IMR-90 (cell line): Measurements from ENCODE around the gene E4F1. TPM values are rescaled to one million over a fixed set of nuclear protein-coding genes. Genes with fewer than 3 reads are reported as not detected.

ENCODE experiments used
- ATAC-seq: fragments of 200-7000 bp; cut with Tn5 transposase; 2 replicates; pipeline ENCODE4 v1.9.1; 2020; ENCODE audit warnings: low read depth, mild to moderate bottlenecking, moderate library complexity
- BruUV-seq: library from RNA; stranded (reverse); fragments of 400-500 nt; replicated peaks from 2 replicates; lab custom pipeline; 2021; lab: Mats Ljungman, UMichigan
- CTCF ChIA-PET: fragments of 300-600 bp; formaldehyde crosslinking; extraction: SDS; loops from one replicate; lab custom pipeline; 2021; ENCODE audit warnings: antibody characterized with exemption; lab: Yijun Ruan, JAX
- POLR2A ChIA-PET: fragments of 300-600 bp; sonication (Branson Sonifier 250); formaldehyde crosslinking; loops from one replicate; lab custom pipeline; 2022; ENCODE audit warnings: antibody characterized with exemption; ENCODE audit not compliant: unreplicated experiment; lab: Charles Lee
- DNase-seq: peaks from one replicate; pipeline ENCODE4 v3.0.0; 2013
- H2AFZ ChIP-seq: replicated peaks from 2 replicates; pipeline ENCODE3; 2013; ENCODE audit warnings: low read length, mild to moderate bottlenecking; ENCODE audit not compliant: poor library complexity
- H2AK5ac ChIP-seq: 2 replicates; pipeline ENCODE4 v1.6.1; 2013; ENCODE audit warnings: low read depth, low read length, inconsistent platforms
- H2AK9ac ChIP-seq: replicated peaks from 2 replicates; pipeline ENCODE3; 2013; ENCODE audit warnings: mild to moderate bottlenecking, low read depth, low read length, moderate library complexity; ENCODE audit not compliant: poor library complexity
- H2BK120ac ChIP-seq: 2 replicates; pipeline ENCODE4 v1.6.1; 2013; ENCODE audit warnings: low read depth, low read length, inconsistent platforms
- H2BK15ac ChIP-seq: 3 replicates; pipeline ENCODE4 v1.6.1; 2013; ENCODE audit warnings: low read depth, low read length, inconsistent platforms
- H2BK20ac ChIP-seq: 2 replicates; pipeline ENCODE4 v1.6.1; 2013; ENCODE audit warnings: low read depth, mild to moderate bottlenecking, inconsistent platforms, low read length, moderate library complexity
- H2BK5ac ChIP-seq: 2 replicates; pipeline ENCODE4 v1.6.1; 2013; ENCODE audit warnings: mild to moderate bottlenecking, low read depth, low read length, inconsistent platforms; ENCODE audit not compliant: poor library complexity, severe bottlenecking
- H3K14ac ChIP-seq: replicated peaks from 2 replicates; pipeline ENCODE4 v1.6.1; 2013; ENCODE audit warnings: low read depth, low read length, inconsistent platforms
- H3K18ac ChIP-seq: 2 replicates; pipeline ENCODE4 v1.6.1; 2013; ENCODE audit warnings: low read depth, low read length, control low read depth
- H3K23ac ChIP-seq: 2 replicates; pipeline ENCODE4 v1.6.1; 2013; ENCODE audit warnings: low read depth, low read length, inconsistent platforms
- H3K27ac ChIP-seq: 2 replicates; pipeline ENCODE4 v1.5.1; 2013; ENCODE audit warnings: mild to moderate bottlenecking, control low read depth, low read length; ENCODE audit not compliant: insufficient read depth
- H3K27me3 ChIP-seq: 2 replicates; pipeline ENCODE4 v1.6.1; 2013; ENCODE audit warnings: low read length; ENCODE audit not compliant: control insufficient read depth, insufficient read depth
- H3K36me3 ChIP-seq: 2 replicates; pipeline ENCODE4 v1.6.1; 2013; ENCODE audit warnings: low read length, mixed read lengths; ENCODE audit not compliant: control insufficient read depth, insufficient read depth
- H3K4ac ChIP-seq: 2 replicates; pipeline ENCODE4 v1.6.1; 2013; ENCODE audit warnings: low read depth, low read length, inconsistent platforms
- H3K4me1 ChIP-seq: 2 replicates; pipeline ENCODE4 v1.6.1; 2013; ENCODE audit warnings: low read length, mixed read lengths; ENCODE audit not compliant: control insufficient read depth, insufficient read depth
- H3K4me2 ChIP-seq: 2 replicates; pipeline ENCODE4 v1.6.1; 2013; ENCODE audit warnings: low read depth, mild to moderate bottlenecking, control low read depth, low read length, moderate library complexity
- H3K4me3 ChIP-seq: 2 replicates; pipeline ENCODE4 v1.5.1; 2013; ENCODE audit warnings: low read depth, mild to moderate bottlenecking, control low read depth, low read length, moderate library complexity; ENCODE audit not compliant: insufficient read depth
- H3K56ac ChIP-seq: 2 replicates; pipeline ENCODE4 v1.6.1; 2013; ENCODE audit warnings: low read length, inconsistent platforms; ENCODE audit not compliant: insufficient read depth; ENCODE audit errors: extremely low read depth
- H3K79me1 ChIP-seq, 2 experiments: 2 replicates each; pipeline ENCODE4 v1.6.1; 2013; ENCODE audit warnings: low read length in 2 of 2, inconsistent platforms in 1 of 2, low read depth in 1 of 2
- H3K9ac ChIP-seq: 2 replicates; pipeline ENCODE4 v1.6.1; 2013; ENCODE audit warnings: low read depth, low read length, control low read depth
- H3K9me1 ChIP-seq: 2 replicates; pipeline ENCODE4 v1.6.1; 2013; ENCODE audit warnings: low read length, inconsistent platforms; ENCODE audit not compliant: insufficient read depth
- H3K9me3 ChIP-seq: 2 replicates; pipeline ENCODE4 v1.6.1; 2013; ENCODE audit warnings: low read length; ENCODE audit not compliant: control insufficient read depth, insufficient read depth
- H4K20me1 ChIP-seq: 2 replicates; pipeline ENCODE4 v1.6.1; 2013; ENCODE audit warnings: low read length, inconsistent platforms; ENCODE audit not compliant: insufficient read depth
- H4K5ac ChIP-seq: 2 replicates; pipeline ENCODE4 v1.6.1; 2013; ENCODE audit warnings: mild to moderate bottlenecking, low read depth, low read length, control low read depth
- H4K8ac ChIP-seq, 2 experiments: 2 replicates each; pipeline ENCODE4 v1.6.1; 2013; ENCODE audit warnings: low read depth in 2 of 2, low read length in 2 of 2, control low read depth in 1 of 2, inconsistent platforms in 1 of 2
- H4K91ac ChIP-seq: 2 replicates; pipeline ENCODE4 v1.6.1; 2013; ENCODE audit warnings: low read depth, low read length, inconsistent platforms; ENCODE audit not compliant: insufficient read depth
- BHLHE40 ChIP-seq: fragments of 150-350 bp; IDR thresholded peaks from 2 replicates; pipeline ENCODE4 v1.6.1; 2016; ENCODE audit warnings: mild to moderate bottlenecking, low read depth, low read length
- FOS ChIP-seq: fragments of 150-350 bp; IDR thresholded peaks from 2 replicates; pipeline ENCODE4 v1.6.1; 2016; ENCODE audit warnings: low read depth, low read length
- MAFK ChIP-seq: IDR thresholded peaks from 2 replicates; pipeline ENCODE4 v1.6.1; 2012; ENCODE audit warnings: low read depth, low read length, improper control_type of control experiment
- MXI1 ChIP-seq: IDR thresholded peaks from 2 replicates; pipeline ENCODE4 v1.6.1; 2012; ENCODE audit warnings: low read depth, mild to moderate bottlenecking, low read length, moderate library complexity, borderline replicate concordance
- NFE2L2 ChIP-seq: fragments of 150-350 bp; IDR thresholded peaks from 2 replicates; pipeline ENCODE4 v1.6.1; 2016; ENCODE audit warnings: low read depth, mild to moderate bottlenecking, low read length
- POLR2A ChIP-seq: IDR thresholded peaks from 2 replicates; pipeline ENCODE4 v1.6.1; 2012; ENCODE audit warnings: mild to moderate bottlenecking, low read depth, low read length
- RFX5 ChIP-seq: IDR thresholded peaks from 2 replicates; pipeline ENCODE4 v1.8.0; 2012; ENCODE audit warnings: low read depth, mild to moderate bottlenecking, low read length, moderate library complexity
- SMC3 ChIP-seq: fragments of 150-350 bp; IDR thresholded peaks from 2 replicates; pipeline ENCODE4 v1.6.1; 2016; ENCODE audit warnings: low read depth, mild to moderate bottlenecking, antibody characterized with exemption, low read length, moderate library complexity
- WGBS, 2 experiments: methylation state at CpG; one replicate each; pipeline versions ENCODE4 v1.1.5 to v1.1.7; 2013; ENCODE audit warnings: missing lambda C conversion rate in 2 of 2; ENCODE audit not compliant: insufficient read length in 1 of 2; ENCODE audit errors: extremely low coverage in 2 of 2; 5-methylcytosine and 5-hydroxymethylcytosine counted together
- dilution Hi-C: fragments of 300-500 bp; cut with HindIII; formaldehyde crosslinking; loops from one replicate; pipeline ENCODE4 v1.14.3; 2018; ENCODE audit warnings: low sequenced_read_pairs; ENCODE audit not compliant: unreplicated experiment
- in situ Hi-C: fragments of 300-500 bp; cut with MboI; formaldehyde crosslinking; loops from 3 replicates; pipeline ENCODE4 v1.14.3; 2019; ENCODE audit warnings: low sequenced_read_pairs, inconsistent platforms, mixed read lengths
- intact Hi-C: fragments of 100-400 bp; cut with micrococcal nuclease; formaldehyde crosslinking; loops from 2 replicates; pipeline ENCODE4 v1.10.0; 2022
- polyA plus RNA-seq, 3 experiments: library from polyadenylated mRNA; depleted of rRNA; stranded (reverse); fragments of >200 nt; gene quantifications; 2 replicates each; pipeline ENCODE4 v1.2.3, GENCODE V29; 2012; ENCODE audit warnings: low replicate concordance in 1 of 3
- total RNA-seq: library from RNA; depleted of rRNA; stranded (reverse); fragments of >200 nt; gene quantifications from 2 replicates; pipeline ENCODE4 v1.2.3, GENCODE V29; 2012
- TF ChIP-seq, protein P1 (sequence below): fragments of 150-350 bp; IDR thresholded peaks from 2 replicates; pipeline ENCODE4 v1.6.1; 2016; ENCODE audit warnings: low read depth, mild to moderate bottlenecking, low read length, moderate library complexity, borderline replicate concordance

The E4F1 gene
- total and polyA plus RNA-seq, 2 of the 4 experiments (the other 2 are of a cell fraction) = 13.1 to 33.0 TPM

- TF ChIP-seq SMC3 = no peak
Measured at GRCh38 chr16:2233046-2233775, 9.8 kb downstream of the E4F1 start (continued).

- H2AFZ ChIP-seq = no peak overlapping the region
- no peak overlapping the region for H3K9ac ChIP-seq
- no peak overlapping the region for H3K4me2 ChIP-seq
- H2AK9ac ChIP-seq = no peak overlapping the region
- H3K18ac ChIP-seq = no peak overlapping the region
- no peaks in the 10 kb centered on the region for H3K9me3 ChIP-seq
- H3K36me3 ChIP-seq = peaks cover 54% of the 10 kb centered on the region
- 97% methylated on average over 17 of the region's 51 CpGs; no CpG with 5 or more reads in 1 of the 2 experiments for whole genome bisulfite sequencing, 2 experiments
- H3K4me1 ChIP-seq = peaks cover 5% of the 10 kb centered on the region; the same call in 1 of the 2 replicates
- intact Hi-C loops = no loop called here
- no peak for ATAC-seq
- H3K4me3 ChIP-seq = no peak overlapping the region
- H3K14ac ChIP-seq = no peak overlapping the region
- POLR2A ChIA-PET = no interaction called here
- BruUV-seq = no TSS peak
- no peak overlapping the region for H2BK20ac ChIP-seq
- no peak overlapping the region for H4K5ac ChIP-seq
- H4K20me1 ChIP-seq = peaks cover 18% of the 10 kb centered on the region
- H3K23ac ChIP-seq = no peak overlapping the region
- in situ Hi-C loops = no loop called here
- no peak overlapping the region for H3K27ac ChIP-seq
- no peak overlapping the region for H4K8ac ChIP-seq
- DNase-seq = no peak
- H2BK15ac ChIP-seq = no peak overlapping the region
- CTCF ChIA-PET = no interaction called here
- dilution Hi-C loops = no loop called here
- H2BK120ac ChIP-seq = no peak overlapping the region
- H3K27me3 ChIP-seq = peaks cover 9% of the 10 kb centered on the region
- no peak overlapping the region for H2AK5ac ChIP-seq
- H4K91ac ChIP-seq = no peak overlapping the region
- TF ChIP-seq, protein P1, sequence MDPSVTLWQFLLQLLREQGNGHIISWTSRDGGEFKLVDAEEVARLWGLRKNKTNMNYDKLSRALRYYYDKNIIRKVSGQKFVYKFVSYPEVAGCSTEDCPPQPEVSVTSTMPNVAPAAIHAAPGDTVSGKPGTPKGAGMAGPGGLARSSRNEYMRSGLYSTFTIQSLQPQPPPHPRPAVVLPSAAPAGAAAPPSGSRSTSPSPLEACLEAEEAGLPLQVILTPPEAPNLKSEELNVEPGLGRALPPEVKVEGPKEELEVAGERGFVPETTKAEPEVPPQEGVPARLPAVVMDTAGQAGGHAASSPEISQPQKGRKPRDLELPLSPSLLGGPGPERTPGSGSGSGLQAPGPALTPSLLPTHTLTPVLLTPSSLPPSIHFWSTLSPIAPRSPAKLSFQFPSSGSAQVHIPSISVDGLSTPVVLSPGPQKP = no peak
- TF ChIP-seq POLR2A (no peak), FOS (no peak), MXI1 (no peak), RFX5 (no peak), NFE2L2 (no peak), SMC3 (no peak), MAFK (no peak), BHLHE40 (no peak)
- H3K4ac ChIP-seq = no peak overlapping the region
- H3K56ac ChIP-seq = no peak overlapping the region
- H2BK5ac ChIP-seq = no peak overlapping the region
- H3K79me1 ChIP-seq = peaks cover 0 to 4% of the 10 kb centered on the region in 2 experiments; a peak in 2 of 4 replicates
- H3K9me1 ChIP-seq = no peaks in the 10 kb centered on the region
Measured at GRCh38 chr16:2233872-2234812, 10.8 kb downstream of the E4F1 start.
